NCI-H460 (cell line): ENCODE data around the gene SRCAP. TPM values are rescaled to one million over a fixed set of nuclear protein-coding genes. Genes with fewer than 3 reads are reported as not detected.
A peak's percentile ranks its signal among the peaks of the same experiment; 100 is the strongest.

ENCODE experiments used
- DNase-seq: peaks from one replicate; pipeline ENCODE4 v3.0.0-alpha.2; 2016; ENCODE audit warnings: low read depth; ENCODE audit errors: extremely low read depth
- polyA plus RNA-seq: library from polyadenylated mRNA; depleted of rRNA; stranded (reverse); fragments of >200 nt; gene quantifications from 2 replicates; pipeline ENCODE4 v1.2.3, GENCODE V29; 2014; cell fraction: nucleus; rRNA removed
- total RNA-seq: library from RNA; depleted of rRNA; stranded (reverse); fragments of >200 nt; shearing (Covaris generic); gene quantifications from 2 replicates; pipeline ENCODE4 v1.2.3, GENCODE V29; 2014; rRNA removed

The SRCAP gene
- 5.5 and 10.0 TPM in 2 replicates for total RNA-seq
- 1.4 and 3.8 TPM in 2 replicates for polyA plus RNA-seq

GRCh38 chr16:30698816-30699614, at the start of gene SRCAP:
Gene SRCAP (plus strand): TSS chr16:30699171. CDS start chr16:30700825, 1,654 bp downstream.
- peak; percentile 82 for DNase-seq

- DNase-seq, result no peak
Measured at GRCh38 chr16:30649725-30650368, 49.1 kb upstream of the SRCAP start.

- peak; percentile 99 for DNase-seq
Measured at GRCh38 chr16:30650369-30651123, 48.4 kb upstream of the SRCAP start, which contains the start of gene PRR14. Gene PRR14 (plus strand): TSS chr16:30650960. CDS start chr16:30651646, 686 bp downstream.

- DNase-seq, result peak; percentile 60
Measured at GRCh38 chr16:30651124-30652004, 47.6 kb upstream of the SRCAP start.

- no peak for DNase-seq
Measured at GRCh38 chr16:30652005-30652296, 47.0 kb upstream of the SRCAP start.

- no peak for DNase-seq
Measured at GRCh38 chr16:30652718-30653117, 46.3 kb upstream of the SRCAP start.

- DNase-seq, result no peak
Measured at GRCh38 chr16:30654856-30655255, 44.1 kb upstream of the SRCAP start.

GRCh38 chr16:30655815-30656347, 43.1 kb upstream of the SRCAP start:
- no peak for DNase-seq

GRCh38 chr16:30656388-30656787, 42.6 kb upstream of the SRCAP start:
- DNase-seq, result no peak

- no peak for DNase-seq
Measured at GRCh38 chr16:30656974-30657865, 41.8 kb upstream of the SRCAP start.

GRCh38 chr16:30657866-30658730, 40.9 kb upstream of the SRCAP start, which contains the start of gene FBRS:
Gene FBRS (plus strand): TSS chr16:30658431. CDS start chr16:30659519, 1,088 bp downstream.
- peak; percentile 100 for DNase-seq

GRCh38 chr16:30658731-30659506, 40.1 kb upstream of the SRCAP start:
- peak; percentile 96 for DNase-seq

GRCh38 chr16:30659507-30660423, 39.2 kb upstream of the SRCAP start:
- DNase-seq, result no peak

GRCh38 chr16:30660424-30661261, 38.3 kb upstream of the SRCAP start:
- no peak for DNase-seq

- DNase-seq, result no peak
Measured at GRCh38 chr16:30662449-30662848, 36.5 kb upstream of the SRCAP start.
